ENCODE data around the gene RFX1. TPM values are rescaled to one million over a fixed set of nuclear protein-coding genes. Genes with fewer than 3 reads are reported as not detected.
"Not testable (repeated sequence)": the region's sequence is repeated elsewhere in the genome, so short reads cannot be mapped to it uniquely, and the experiment has no call there.

The RFX1 gene
- total RNA-seq, 2 experiments from 2014 or later, result 4.4 to 17.4 TPM

- H2AFZ ChIP-seq (ENCODE audit: low read length), result no peak overlapping the region
- H3K27ac ChIP-seq (ENCODE audit: low read depth, low read length, poor library complexity, severe bottlenecking), result no peak overlapping the region
- ChIA-PET CTCF (ENCODE audit: unreplicated experiment) (interaction anchor here (0.9 kb wide), 1 partner anchor 11 kb away, joined by 3 read pairs; no protein-coding TSS in a partner anchor), POLR2A (interaction anchor here (2.4 kb wide), 1 partner anchor 9 kb away, joined by 7 read pairs; the partner anchor contains the start of gene IL27RA)
- TF ChIP-seq EZH2phosphoT487 (IDR thresholded peaks at IDR 0.05; ENCODE audit: borderline replicate concordance, low read depth, low read length), result no peak
- TF ChIP-seq, protein P1, sequence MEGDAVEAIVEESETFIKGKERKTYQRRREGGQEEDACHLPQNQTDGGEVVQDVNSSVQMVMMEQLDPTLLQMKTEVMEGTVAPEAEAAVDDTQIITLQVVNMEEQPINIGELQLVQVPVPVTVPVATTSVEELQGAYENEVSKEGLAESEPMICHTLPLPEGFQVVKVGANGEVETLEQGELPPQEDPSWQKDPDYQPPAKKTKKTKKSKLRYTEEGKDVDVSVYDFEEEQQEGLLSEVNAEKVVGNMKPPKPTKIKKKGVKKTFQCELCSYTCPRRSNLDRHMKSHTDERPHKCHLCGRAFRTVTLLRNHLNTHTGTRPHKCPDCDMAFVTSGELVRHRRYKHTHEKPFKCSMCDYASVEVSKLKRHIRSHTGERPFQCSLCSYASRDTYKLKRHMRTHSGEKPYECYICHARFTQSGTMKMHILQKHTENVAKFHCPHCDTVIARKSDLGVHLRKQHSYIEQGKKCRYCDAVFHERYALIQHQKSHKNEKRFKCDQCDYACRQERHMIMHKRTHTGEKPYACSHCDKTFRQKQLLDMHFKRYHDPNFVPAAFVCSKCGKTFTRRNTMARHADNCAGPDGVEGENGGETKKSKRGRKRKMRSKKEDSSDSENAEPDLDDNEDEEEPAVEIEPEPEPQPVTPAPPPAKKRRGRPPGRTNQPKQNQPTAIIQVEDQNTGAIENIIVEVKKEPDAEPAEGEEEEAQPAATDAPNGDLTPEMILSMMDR (conservative IDR thresholded peaks at IDR 0.05; ENCODE audit: low read length), result no peak
- no peak for DNase-seq (ENCODE audit: low spot score)
- BruUV-seq (replicated peaks), result no TSS peak
- H3K9me3 ChIP-seq (ENCODE audit: low read length), result no peaks in the 10 kb centered on the region
- H3K4me2 ChIP-seq (ENCODE audit: low read length), result no peak overlapping the region
- H4K20me1 ChIP-seq (ENCODE audit: insufficient read depth, low read length), result no peaks in the 10 kb centered on the region
- intact Hi-C loops (cut with micrococcal nuclease; ENCODE audit: unreplicated experiment), result no loop called here
- H3K36me3 ChIP-seq (ENCODE audit: insufficient read depth, low read length), result no peaks in the 10 kb centered on the region
- H3K9me2 ChIP-seq (ENCODE audit: insufficient read depth, low read length), result no peaks in the 10 kb centered on the region
- peaks cover 29% of the 10 kb centered on the region for H3K4me1 ChIP-seq (ENCODE audit: insufficient read depth, low read length, poor library complexity, severe bottlenecking)
- no peaks in the 10 kb centered on the region for H3K79me2 ChIP-seq (ENCODE audit: insufficient read depth, low read depth, low read length)
- no peak overlapping the region for H3K4me3 ChIP-seq (ENCODE audit: low read depth, low read length, poor library complexity, severe bottlenecking)
Observed at GRCh38 chr19:14022469-14022868, 16.3 kb upstream of the RFX1 start.

GRCh38 chr19:14021474-14021873, 15.4 kb upstream of the RFX1 start:
- ChIA-PET CTCF (ENCODE audit: unreplicated experiment) (interaction anchor here (0.9 kb wide), 1 partner anchor 10 kb away, joined by 3 read pairs; no protein-coding TSS in a partner anchor), POLR2A (interaction anchor here (0.6 to 2.4 kb wide), 3 partner anchors 10 to 105 kb away, joined by 3 to 7 read pairs (median 3); partner anchors contain the start of gene IL27RA)
- Histone ChIP-seq H3K9me2 (ENCODE audit: insufficient read depth, low read length) (no peaks in the 10 kb centered on the region), H2AFZ (ENCODE audit: low read length) (no peak overlapping the region), H4K20me1 (ENCODE audit: insufficient read depth, low read length) (no peaks in the 10 kb centered on the region), H3K79me2 (ENCODE audit: insufficient read depth, low read depth, low read length) (no peaks in the 10 kb centered on the region), H3K9me3 (ENCODE audit: low read length) (no peaks in the 10 kb centered on the region), H3K4me3 (ENCODE audit: low read depth, low read length, poor library complexity, severe bottlenecking) (no peak overlapping the region), H3K4me2 (ENCODE audit: low read length) (no peak overlapping the region), H3K27ac (ENCODE audit: low read depth, low read length, poor library complexity, severe bottlenecking) (no peak overlapping the region), H3K36me3 (ENCODE audit: insufficient read depth, low read length) (no peaks in the 10 kb centered on the region), H3K4me1 (ENCODE audit: insufficient read depth, low read length, poor library complexity, severe bottlenecking) (peaks cover 29% of the 10 kb centered on the region)
- no peak for DNase-seq (ENCODE audit: low spot score)
- intact Hi-C loops (cut with micrococcal nuclease; ENCODE audit: unreplicated experiment), result no loop called here
- TF ChIP-seq, protein P1 (conservative IDR thresholded peaks at IDR 0.05; ENCODE audit: low read length), result no peak
- no peak for TF ChIP-seq EZH2phosphoT487 (IDR thresholded peaks at IDR 0.05; ENCODE audit: borderline replicate concordance, low read depth, low read length)
- no TSS peak for BruUV-seq (replicated peaks)

DNA sequence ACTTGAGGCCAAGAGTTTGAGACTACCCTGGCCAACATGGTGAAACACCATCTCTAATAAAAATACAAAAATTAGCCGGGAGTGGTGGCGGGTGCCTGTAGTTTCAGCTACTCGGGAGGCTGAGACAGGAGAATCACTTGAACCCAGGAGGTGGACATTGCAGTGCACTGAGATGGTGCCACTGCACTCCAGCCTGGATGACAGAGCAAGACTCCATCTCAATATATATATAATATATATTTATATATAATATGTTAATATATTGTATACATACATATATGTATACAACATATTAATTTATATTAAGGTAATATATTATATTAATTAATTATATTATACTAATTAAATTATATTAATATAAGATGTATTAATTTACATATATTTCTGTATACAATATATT, 13.6 kb upstream of the RFX1 start:
- POLR2A ChIA-PET, result interaction anchor here (1.2 to 1.5 kb wide), 3 partner anchors 12 to 39 kb away, joined by 3 to 5 read pairs (median 3); partner anchors contain the start of gene IL27RA
- H3K9me3 ChIP-seq (ENCODE audit: low read length); H4K20me1 ChIP-seq (ENCODE audit: insufficient read depth, low read length); H3K36me3 ChIP-seq (ENCODE audit: insufficient read depth, low read length); CTCF ChIA-PET (ENCODE audit: unreplicated experiment); H3K4me2 ChIP-seq (ENCODE audit: low read length); intact Hi-C loops (cut with micrococcal nuclease; ENCODE audit: unreplicated experiment); H3K9me2 ChIP-seq (ENCODE audit: insufficient read depth, low read length); BruUV-seq (replicated peaks); H3K79me2 ChIP-seq (ENCODE audit: insufficient read depth, low read depth, low read length); H2AFZ ChIP-seq (ENCODE audit: low read length); H3K4me3 ChIP-seq (ENCODE audit: low read depth, low read length, poor library complexity, severe bottlenecking); DNase-seq (ENCODE audit: low spot score): not testable (repeated sequence)
- peak overlapping the region; percentile 31 for H3K27ac ChIP-seq (ENCODE audit: low read depth, low read length, poor library complexity, severe bottlenecking)
- peaks cover 41% of the 10 kb centered on the region for H3K4me1 ChIP-seq (ENCODE audit: insufficient read depth, low read length, poor library complexity, severe bottlenecking)

Measured in OCI-LY7 (cell line).